Fibroblast of villous mesenchyme (primary cell): ENCODE measurements around the gene TOPAZ1. TPM values are rescaled to one million over a fixed set of nuclear protein-coding genes. Genes with fewer than 3 reads are reported as not detected.

ENCODE experiments used
- DNase-seq: peaks from one replicate; pipeline ENCODE4 v3.0.0-alpha.2; 2010; ENCODE audit warnings: low read depth
- H3K4me3 ChIP-seq: 2 replicates; pipeline ENCODE4 v1.5.1; 2011; ENCODE audit warnings: low read depth, mild to moderate bottlenecking, low read length
- CTCF ChIP-seq: IDR thresholded peaks from 2 replicates; pipeline ENCODE4 v1.5.1; 2012; ENCODE audit warnings: low read depth, mild to moderate bottlenecking, low read length; ENCODE audit not compliant: insufficient read depth
- total RNA-seq: library from RNA; depleted of rRNA; stranded (reverse); fragments of >200 nt; gene quantifications from 2 replicates; pipeline ENCODE4 v1.2.3, GENCODE V29; 2012

Gene TOPAZ1
- total RNA-seq, 1 donor: not detected

DNA sequence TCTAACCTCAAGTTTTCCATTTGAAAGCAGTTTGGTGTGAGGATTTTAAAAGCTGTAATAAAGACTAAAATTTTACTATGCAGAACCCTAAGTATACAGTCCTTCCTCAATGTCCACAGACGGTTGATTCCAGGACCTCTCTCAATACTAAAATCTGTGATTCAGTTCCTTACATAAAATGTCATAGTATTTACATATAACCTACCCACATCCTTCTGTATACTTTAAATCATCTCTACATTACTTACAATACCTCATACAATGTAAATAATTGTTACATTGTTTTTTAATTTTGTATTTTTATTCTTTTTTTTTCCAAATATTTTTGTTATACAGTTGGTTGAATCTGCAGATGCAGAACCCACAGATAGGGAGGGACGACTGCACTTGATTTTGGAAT, 2.8 kb upstream of the TOPAZ1 start:
- TF ChIP-seq CTCF: no peak
- DNase-seq: no peak
- no peak overlapping the region for H3K4me3 ChIP-seq

- DNase-seq: no peak
- TF ChIP-seq CTCF: no peak
- no peak overlapping the region for H3K4me3 ChIP-seq
These were observed 1.6 kb upstream of the TOPAZ1 start for GRCh38 chr3:44240061-44240460.

DNA sequence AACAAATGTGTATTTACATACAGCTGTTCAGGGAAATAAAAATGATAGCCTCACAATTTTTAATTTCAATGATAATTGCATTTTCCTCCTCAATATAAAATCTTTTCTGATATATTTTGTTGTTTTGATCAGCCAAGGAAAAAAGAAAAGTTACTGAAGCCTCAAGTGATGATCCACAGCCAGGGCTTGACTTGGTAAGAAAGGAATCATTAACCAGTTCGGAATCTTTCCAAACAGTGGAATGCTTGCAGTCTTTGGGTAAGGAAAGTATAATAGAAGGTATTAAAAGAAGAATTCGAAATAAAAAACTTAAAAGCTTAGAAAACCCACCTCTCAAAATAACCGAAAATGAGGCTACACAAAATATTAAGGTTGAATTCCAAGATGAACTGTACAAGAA, 1.0 kb downstream of the TOPAZ1 start:
- no peak overlapping the region for H3K4me3 ChIP-seq
- DNase-seq: no peak
- TF ChIP-seq CTCF: no peak

- H3K4me3 ChIP-seq: no peak overlapping the region
- DNase-seq: no peak
- no peak for TF ChIP-seq CTCF
These were observed 6.5 kb downstream of the TOPAZ1 start for GRCh38 chr3:44248152-44248551.

GRCh38 chr3:44252332-44252959, 10.8 kb downstream of the TOPAZ1 start:
- no peak overlapping the region for H3K4me3 ChIP-seq
- no peak for TF ChIP-seq CTCF
- no peak for DNase-seq

GRCh38 chr3:44259404-44259803, 17.7 kb downstream of the TOPAZ1 start:
- TF ChIP-seq CTCF: no peak
- H3K4me3 ChIP-seq: no peak overlapping the region
- DNase-seq: no peak

DNA sequence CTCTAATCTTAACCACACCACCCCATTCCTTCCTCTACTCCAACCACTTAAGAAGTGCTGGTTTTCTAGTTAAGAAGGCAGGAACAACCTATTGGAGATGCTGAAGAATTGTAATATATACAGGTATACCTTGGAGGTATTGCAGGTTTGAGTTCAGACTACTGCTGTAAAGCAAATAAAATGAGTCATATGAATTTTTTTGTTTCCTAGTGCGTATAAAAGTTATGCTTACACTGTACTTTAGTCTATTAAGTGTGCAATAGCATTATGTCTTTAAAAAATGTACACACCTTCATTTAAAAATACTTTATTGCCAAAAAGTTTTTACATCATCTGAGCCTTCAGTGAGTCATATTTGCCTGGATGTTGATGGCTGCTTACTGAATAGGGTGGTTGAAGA, 22.5 kb downstream of the TOPAZ1 start:
- H3K4me3 ChIP-seq: no peak overlapping the region
- no peak for TF ChIP-seq CTCF
- no peak for DNase-seq
